ENCODE data around the gene SYPL2.

The SYPL2 gene

DNA sequence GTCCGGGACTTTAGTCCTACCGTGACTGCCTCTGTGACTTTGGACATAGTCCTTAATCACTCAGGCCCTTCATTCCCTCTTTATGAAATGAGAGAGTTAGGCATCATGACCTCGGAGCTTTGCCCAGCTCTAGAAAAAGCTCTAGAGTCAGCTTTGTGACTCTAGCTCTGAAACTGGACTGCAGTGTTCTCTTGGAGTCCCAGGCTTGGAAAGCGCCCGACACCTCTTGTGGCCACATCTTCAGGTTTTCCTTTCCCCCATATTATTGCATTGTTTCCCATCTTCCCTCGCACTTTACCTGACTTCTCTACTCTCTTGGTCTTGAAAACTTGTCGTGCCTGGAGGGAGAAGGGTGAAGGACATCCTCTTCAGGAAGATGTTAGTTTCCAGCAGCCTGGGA, 55.7 kb downstream of the SYPL2 start:
- Histone ChIP-seq H3K27ac (no peak overlapping the region), H3K4me3 (no peak overlapping the region)
- TF ChIP-seq, protein P1, sequence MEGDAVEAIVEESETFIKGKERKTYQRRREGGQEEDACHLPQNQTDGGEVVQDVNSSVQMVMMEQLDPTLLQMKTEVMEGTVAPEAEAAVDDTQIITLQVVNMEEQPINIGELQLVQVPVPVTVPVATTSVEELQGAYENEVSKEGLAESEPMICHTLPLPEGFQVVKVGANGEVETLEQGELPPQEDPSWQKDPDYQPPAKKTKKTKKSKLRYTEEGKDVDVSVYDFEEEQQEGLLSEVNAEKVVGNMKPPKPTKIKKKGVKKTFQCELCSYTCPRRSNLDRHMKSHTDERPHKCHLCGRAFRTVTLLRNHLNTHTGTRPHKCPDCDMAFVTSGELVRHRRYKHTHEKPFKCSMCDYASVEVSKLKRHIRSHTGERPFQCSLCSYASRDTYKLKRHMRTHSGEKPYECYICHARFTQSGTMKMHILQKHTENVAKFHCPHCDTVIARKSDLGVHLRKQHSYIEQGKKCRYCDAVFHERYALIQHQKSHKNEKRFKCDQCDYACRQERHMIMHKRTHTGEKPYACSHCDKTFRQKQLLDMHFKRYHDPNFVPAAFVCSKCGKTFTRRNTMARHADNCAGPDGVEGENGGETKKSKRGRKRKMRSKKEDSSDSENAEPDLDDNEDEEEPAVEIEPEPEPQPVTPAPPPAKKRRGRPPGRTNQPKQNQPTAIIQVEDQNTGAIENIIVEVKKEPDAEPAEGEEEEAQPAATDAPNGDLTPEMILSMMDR (IDR thresholded peaks at IDR 0.05) = no peak
- DNase-seq (ENCODE audit: low spot score) = no peak

DNA sequence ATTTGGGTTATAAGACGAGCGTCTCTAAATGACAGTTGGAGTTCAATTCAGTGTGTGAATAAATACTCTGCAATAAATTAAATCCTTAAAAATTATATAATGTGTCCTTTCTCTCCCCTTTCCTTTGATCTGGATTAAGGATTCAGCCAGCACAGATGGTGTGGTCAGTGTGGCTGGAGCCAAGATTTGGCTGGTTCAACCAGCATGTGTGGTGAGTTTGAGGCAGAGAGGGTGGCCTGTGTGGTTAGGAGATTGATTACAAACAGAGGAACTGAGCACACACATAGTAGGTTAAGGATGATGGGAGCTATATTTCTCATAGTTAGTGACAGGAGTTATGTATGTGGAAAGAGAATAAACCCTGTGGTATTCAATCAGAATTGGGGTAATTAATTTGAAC, 57.4 kb downstream of the SYPL2 start:
- Histone ChIP-seq H3K27ac (no peak overlapping the region), H3K4me3 (no peak overlapping the region)
- TF ChIP-seq, protein P1 (IDR thresholded peaks at IDR 0.05) = no peak
- no peak for DNase-seq (ENCODE audit: low spot score)

DNA sequence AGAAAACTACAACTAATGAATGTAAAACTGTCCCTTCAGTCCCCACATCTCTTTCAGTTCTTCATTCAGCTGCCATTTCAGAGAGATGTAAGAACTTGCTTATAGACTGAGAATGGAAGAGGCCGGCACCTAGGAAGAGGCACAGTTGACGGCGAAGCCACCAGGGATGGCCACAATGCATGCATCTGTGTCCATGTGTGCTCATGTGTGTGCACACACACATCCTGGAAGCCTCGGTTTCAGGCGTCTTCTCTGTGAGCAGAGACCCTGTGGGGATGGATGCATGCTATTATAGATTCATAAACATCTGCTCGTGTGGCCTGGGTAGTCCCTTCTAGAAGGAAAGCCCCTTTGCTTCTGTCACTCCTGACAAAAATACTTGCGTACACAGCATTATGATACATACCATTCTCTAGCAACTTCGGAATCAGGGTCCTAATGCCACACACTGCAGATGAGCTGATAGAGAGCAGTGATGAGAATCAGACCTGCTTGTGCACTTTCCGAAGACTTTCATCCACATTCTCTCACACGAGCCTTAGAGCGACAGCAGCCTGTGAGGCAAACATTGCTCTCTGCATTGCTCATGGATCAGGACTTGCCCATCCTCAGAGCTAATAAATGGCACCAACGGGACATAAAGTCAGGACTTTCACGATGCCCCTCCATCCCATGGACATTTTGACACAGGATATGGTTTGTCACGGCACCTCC, 60.9 kb downstream of the SYPL2 start:
- DNase-seq (ENCODE audit: low spot score) = peak; percentile 62
- no peak overlapping the region for H3K27ac ChIP-seq

DNA sequence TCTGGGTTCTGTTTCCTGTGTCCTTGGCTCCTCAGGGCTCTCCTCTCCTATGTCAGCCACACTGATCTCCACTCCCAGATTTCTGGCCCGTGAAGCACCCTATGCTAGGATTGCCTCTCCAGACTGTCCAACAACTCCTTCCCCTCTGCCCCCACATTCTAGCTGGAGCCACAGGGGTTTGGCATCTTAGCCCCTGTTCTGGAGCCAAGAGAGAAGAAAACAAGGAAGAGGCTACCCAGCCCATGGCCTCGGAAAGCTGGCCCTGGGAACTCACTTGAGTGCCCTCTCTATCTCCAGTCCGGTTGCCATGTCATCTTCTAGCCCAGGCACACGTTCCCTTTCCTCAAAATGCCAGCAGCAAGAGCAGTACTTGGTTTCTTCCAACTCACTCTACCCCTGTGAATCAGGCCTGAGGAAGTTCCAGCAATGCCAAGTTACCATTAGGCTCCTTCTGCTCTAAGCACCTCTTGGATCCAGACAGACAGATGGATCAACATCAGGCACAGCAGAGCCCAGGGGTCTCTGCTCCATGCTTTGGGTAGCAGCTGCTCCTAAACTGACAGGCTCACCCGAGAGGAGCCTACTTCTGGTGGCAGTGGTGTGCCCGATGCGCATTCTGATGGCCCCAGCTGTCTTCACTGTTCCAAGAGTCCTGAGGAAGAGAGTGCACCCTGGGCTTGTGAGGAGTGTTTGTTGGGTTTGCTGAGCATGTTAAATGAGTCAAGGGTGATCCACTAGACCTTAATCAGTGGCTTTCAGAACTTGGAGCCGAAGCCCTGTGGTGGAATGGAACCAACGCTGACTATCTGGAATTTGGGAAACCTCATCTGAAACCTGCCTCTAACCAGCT, 61.7 kb downstream of the SYPL2 start:
- H3K27ac ChIP-seq = no peak overlapping the region
- no peak overlapping the region for H3K4me3 ChIP-seq
- peak; percentile 55 for DNase-seq (ENCODE audit: low spot score)
- TF ChIP-seq, protein P1 (IDR thresholded peaks at IDR 0.05) = no peak

More for the DNA sequence above, 60.9 kb downstream of the SYPL2 start:
- H3K4me3 ChIP-seq = no peak overlapping the region
- TF ChIP-seq, protein P1 (IDR thresholded peaks at IDR 0.05) = no peak

DNA sequence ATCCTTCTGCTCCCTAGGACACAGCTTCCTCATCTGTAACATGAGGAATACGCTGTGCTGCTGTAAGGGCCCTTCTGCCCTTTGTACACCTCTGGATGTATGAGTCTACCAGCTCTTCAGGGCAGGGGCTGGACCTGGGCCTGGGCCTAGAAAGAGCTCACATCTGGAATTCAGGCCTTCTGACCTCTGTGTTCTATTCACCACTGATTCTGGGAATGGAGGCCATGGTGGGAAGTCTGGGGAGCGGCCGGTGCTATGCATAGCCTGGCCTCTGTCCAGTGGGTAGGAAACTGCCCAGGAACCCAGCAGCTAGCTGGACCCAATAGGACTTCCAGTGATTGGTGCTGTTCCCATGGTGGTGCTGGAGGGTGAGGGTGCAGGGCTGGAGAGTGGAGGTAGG, 62.4 kb downstream of the SYPL2 start:
- no peak for DNase-seq (ENCODE audit: low spot score)
- Histone ChIP-seq H3K4me3 (no peak overlapping the region), H3K27ac (no peak overlapping the region)
- TF ChIP-seq, protein P1 (IDR thresholded peaks at IDR 0.05) = no peak

DNA sequence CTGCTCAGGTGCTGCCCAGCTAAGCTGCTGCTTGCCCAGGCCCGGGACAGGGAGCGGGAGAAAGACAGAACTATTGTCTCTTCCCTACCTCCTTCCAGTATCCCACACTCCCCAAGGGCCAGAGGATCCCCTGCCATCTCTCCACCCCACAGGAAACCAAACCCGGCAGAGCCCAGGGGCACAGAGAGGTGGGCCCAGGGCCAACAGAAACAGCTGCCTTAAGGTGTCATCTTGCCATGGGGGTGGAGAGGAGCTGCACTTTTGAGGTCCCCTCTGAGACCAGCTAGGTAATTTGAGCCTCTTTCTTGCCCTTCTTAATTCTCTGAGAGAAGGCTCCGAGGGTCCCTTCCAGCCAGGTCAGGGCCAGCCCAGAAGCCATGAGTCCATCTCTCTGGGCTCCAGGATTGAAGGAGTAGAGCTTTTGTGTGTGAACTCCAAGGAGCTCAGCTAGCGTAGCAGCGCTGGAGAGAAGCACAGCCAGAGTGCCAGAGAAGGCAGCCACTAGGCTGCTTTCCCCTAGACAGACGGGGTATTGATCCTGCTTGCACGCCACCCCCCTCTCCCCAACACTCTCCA, 63.6 kb downstream of the SYPL2 start:
- no peak overlapping the region for H3K4me3 ChIP-seq
- DNase-seq (ENCODE audit: low spot score) = peak; percentile 62

More for the DNA sequence above, 63.6 kb downstream of the SYPL2 start:
- H3K27ac ChIP-seq = no peak overlapping the region
- TF ChIP-seq, protein P1 (IDR thresholded peaks at IDR 0.05) = no peak
